ENCODE measurements around the gene ARMC3. TPM values are rescaled to one million over a fixed set of nuclear protein-coding genes. Genes with fewer than 3 reads are reported as not detected.

Gene ARMC3
- total RNA-seq, 1 experiment from 2014 or later, result 0.09 TPM

GRCh38 chr10:22925088-22925487 lies 2.8 kb upstream of the ARMC3 start:
- Histone ChIP-seq H3T11ph (ENCODE audit: low read length) (no peak overlapping the region), H3K4me1 (ENCODE audit: insufficient read depth, low read length) (no peaks in the 10 kb centered on the region), H4K8ac (replicated peaks; ENCODE audit: insufficient read length, low read depth, low read length) (no peak overlapping the region), H2AK5ac (ENCODE audit: insufficient read length, low read length) (no peak overlapping the region), H2BK5ac (ENCODE audit: insufficient read length, low read length) (no peak overlapping the region), H2AFZ (ENCODE audit: low read length) (no peak overlapping the region), H4K20me1 (ENCODE audit: control insufficient read depth, insufficient read depth, insufficient read length) (no peaks in the 10 kb centered on the region), H3K79me2 (ENCODE audit: insufficient read depth, low read length) (no peaks in the 10 kb centered on the region), H2BK120ac (ENCODE audit: low read depth, low read length, poor library complexity, severe bottlenecking) (no peak overlapping the region), H4K5ac (ENCODE audit: insufficient read length, low read depth, low read length) (no peak overlapping the region), H3K27ac (ENCODE audit: insufficient read length, low read depth, low read length) (no peak overlapping the region), H3K9me3 (ENCODE audit: control insufficient read depth, low read depth, low read length) (no peaks in the 10 kb centered on the region), H3K27me3 (ENCODE audit: insufficient read depth, low read length) (no peaks in the 10 kb centered on the region; the same call in 1 of the 2 replicates), H3K79me1 (ENCODE audit: insufficient read depth, low read depth, low read length, poor library complexity, severe bottlenecking) (no peaks in the 10 kb centered on the region), H2BK20ac (ENCODE audit: low read depth, low read length, poor library complexity, severe bottlenecking) (no peak overlapping the region), H3K56ac (ENCODE audit: insufficient read length, low read depth, low read length) (no peak overlapping the region), H2BK12ac (ENCODE audit: insufficient read length, low read depth, low read length) (no peak overlapping the region), H2BK15ac (ENCODE audit: low read depth, low read length) (no peak overlapping the region), H3K4me2 (ENCODE audit: insufficient read depth, insufficient read length, low read length) (no peak overlapping the region), H3K14ac (ENCODE audit: insufficient read depth, low read length) (no peak overlapping the region), H3K4ac (ENCODE audit: low read depth, low read length) (no peak overlapping the region), H4K91ac (ENCODE audit: insufficient read length, low read depth, low read length) (no peak overlapping the region), H3K9ac (ENCODE audit: extremely low read depth, insufficient read length, low read length) (no peak overlapping the region), H3K23me2 (ENCODE audit: insufficient read length, low read depth, low read length, poor library complexity, severe bottlenecking) (peaks cover 4% of the 10 kb centered on the region), H3K23ac (ENCODE audit: insufficient read length, low read depth, low read length) (no peak overlapping the region), H3K18ac (ENCODE audit: insufficient read length, low read depth, low read length) (no peak overlapping the region)
- no CpG with 5 or more reads among the region's 1 CpG for WGBS (ENCODE audit: extremely low coverage, insufficient read length, low lambda C conversion rate)
- Mint-ChIP-seq H3K27ac (no peak overlapping the region), H3K4me1 (no peaks in the 10 kb centered on the region), H3K36me3 (ENCODE audit: insufficient read depth in 1 of 3, low read depth in 3 of 3) (no peaks in the 10 kb centered on the region), H3K27me3 (ENCODE audit: low read depth) (peaks cover 22% of the 10 kb centered on the region), H3K4me3 (no peak overlapping the region), H3K9me3 (peaks cover 0 to 3% of the 10 kb centered on the region in 2 experiments; a peak in 2 of 5 replicates)
- DNase-seq, result no peak
- no peak for TF ChIP-seq CTCF (conservative IDR thresholded peaks at IDR 0.05)

Data from H9 (cell line).